Body of pancreas (tissue), 4 donors: ENCODE data around the gene ACSBG1.
"Not testable (repeated sequence)": the region's sequence is repeated elsewhere in the genome, so short reads cannot be mapped to it uniquely, and the experiment has no call there.

Source experiments
- POLR2A ChIP-seq, 3 donors: fragments of 450-650 bp; IDR thresholded peaks; one replicate each; pipeline ENCODE4 v1.6.1; 2016; ENCODE audit warnings: antibody characterized with exemption in 3 of 3, mild to moderate bottlenecking in 2 of 3
- TF ChIP-seq, protein P1 (sequence below), 7 experiments: fragments of 450-650 bp in 4 of 7; fragments of 200-600 bp in 3 of 7; sonication (generic) in 3 of 7; IDR thresholded peaks; one replicate each; pipeline ENCODE4 v1.5.1; 2016 to 2019; ENCODE audit warnings: antibody characterized with exemption in 7 of 7

DNA sequence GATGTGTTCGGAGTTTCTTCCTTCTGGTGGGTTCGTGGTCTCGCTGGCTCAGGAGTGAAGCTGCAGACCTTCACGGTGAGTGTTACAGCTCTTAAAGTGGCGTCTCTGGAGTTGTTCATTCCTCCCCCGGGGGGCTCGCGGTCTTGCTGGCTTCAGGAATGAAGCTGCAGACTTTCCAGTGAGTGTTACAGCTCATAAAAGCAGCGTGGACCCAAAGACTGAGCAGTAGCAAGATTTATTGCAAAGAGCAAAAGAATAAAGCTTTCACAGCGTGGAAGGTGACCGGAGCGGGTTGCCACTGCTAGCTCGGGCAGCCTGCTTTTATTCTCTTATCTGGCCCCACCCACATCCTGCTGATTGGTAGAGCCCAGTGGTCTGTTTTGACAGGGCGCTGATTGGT, 11.0 kb upstream of the ACSBG1 start:
- TF ChIP-seq POLR2A (IDR thresholded peaks at IDR 0.05): not testable (repeated sequence)
- TF ChIP-seq, protein P1, sequence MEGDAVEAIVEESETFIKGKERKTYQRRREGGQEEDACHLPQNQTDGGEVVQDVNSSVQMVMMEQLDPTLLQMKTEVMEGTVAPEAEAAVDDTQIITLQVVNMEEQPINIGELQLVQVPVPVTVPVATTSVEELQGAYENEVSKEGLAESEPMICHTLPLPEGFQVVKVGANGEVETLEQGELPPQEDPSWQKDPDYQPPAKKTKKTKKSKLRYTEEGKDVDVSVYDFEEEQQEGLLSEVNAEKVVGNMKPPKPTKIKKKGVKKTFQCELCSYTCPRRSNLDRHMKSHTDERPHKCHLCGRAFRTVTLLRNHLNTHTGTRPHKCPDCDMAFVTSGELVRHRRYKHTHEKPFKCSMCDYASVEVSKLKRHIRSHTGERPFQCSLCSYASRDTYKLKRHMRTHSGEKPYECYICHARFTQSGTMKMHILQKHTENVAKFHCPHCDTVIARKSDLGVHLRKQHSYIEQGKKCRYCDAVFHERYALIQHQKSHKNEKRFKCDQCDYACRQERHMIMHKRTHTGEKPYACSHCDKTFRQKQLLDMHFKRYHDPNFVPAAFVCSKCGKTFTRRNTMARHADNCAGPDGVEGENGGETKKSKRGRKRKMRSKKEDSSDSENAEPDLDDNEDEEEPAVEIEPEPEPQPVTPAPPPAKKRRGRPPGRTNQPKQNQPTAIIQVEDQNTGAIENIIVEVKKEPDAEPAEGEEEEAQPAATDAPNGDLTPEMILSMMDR (IDR thresholded peaks at IDR 0.05): not testable (repeated sequence)
